Measurements from ENCODE around the gene CEP170.
"Not testable (repeated sequence)": the region's sequence is repeated elsewhere in the genome, so short reads cannot be mapped to it uniquely, and the experiment has no call there.

DNA sequence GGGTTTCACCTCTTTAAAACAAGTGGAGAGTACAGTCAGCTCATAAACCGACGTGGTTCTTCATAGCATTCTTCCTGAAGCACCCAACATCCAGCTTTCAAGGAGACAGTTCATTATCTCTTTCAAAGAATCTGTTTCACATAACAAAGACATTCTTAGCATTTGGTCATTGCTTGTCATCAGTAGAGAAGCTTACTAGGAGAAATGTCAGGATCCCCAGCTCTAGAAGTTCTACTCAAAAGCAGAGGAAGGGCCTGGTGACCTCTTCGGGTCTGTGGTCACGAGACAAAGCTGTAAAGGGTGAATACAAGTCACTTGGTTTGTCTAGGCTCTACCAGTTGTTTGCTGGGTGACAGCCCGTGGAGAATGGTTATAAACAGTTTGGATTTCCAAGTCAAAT lies 133.1 kb downstream of the CEP170 start:
- TF ChIP-seq, protein P1, sequence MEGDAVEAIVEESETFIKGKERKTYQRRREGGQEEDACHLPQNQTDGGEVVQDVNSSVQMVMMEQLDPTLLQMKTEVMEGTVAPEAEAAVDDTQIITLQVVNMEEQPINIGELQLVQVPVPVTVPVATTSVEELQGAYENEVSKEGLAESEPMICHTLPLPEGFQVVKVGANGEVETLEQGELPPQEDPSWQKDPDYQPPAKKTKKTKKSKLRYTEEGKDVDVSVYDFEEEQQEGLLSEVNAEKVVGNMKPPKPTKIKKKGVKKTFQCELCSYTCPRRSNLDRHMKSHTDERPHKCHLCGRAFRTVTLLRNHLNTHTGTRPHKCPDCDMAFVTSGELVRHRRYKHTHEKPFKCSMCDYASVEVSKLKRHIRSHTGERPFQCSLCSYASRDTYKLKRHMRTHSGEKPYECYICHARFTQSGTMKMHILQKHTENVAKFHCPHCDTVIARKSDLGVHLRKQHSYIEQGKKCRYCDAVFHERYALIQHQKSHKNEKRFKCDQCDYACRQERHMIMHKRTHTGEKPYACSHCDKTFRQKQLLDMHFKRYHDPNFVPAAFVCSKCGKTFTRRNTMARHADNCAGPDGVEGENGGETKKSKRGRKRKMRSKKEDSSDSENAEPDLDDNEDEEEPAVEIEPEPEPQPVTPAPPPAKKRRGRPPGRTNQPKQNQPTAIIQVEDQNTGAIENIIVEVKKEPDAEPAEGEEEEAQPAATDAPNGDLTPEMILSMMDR (IDR thresholded peaks at IDR 0.05): not testable (repeated sequence)
- not testable (repeated sequence) for TF ChIP-seq POLR2A (IDR thresholded peaks at IDR 0.05)

Data from uterus (tissue), 2 donors.